GM18520 (cell line): ENCODE data around the gene BANF1.
A peak's percentile ranks its signal among the peaks of the same experiment; 100 is the strongest.

ENCODE experiments used
- ATAC-seq: cut with Tn5 transposase; IDR thresholded peaks from one replicate; pipeline ENCODE4 v1.9.1; 2021; ENCODE audit not compliant: unreplicated experiment

The BANF1 gene

GRCh38 chr11:66001942-66002647 lies at the start of gene BANF1, which contains the start of gene EIF1AD:
BANF1 (plus strand) TSS chr11:66002503; CDS start chr11:66003251, 748 bp downstream.
EIF1AD (minus strand) TSS chr11:66002157; CDS start chr11:66000389, 1,768 bp downstream.
- peak; percentile 79 for ATAC-seq

GRCh38 chr11:65953471-65953870 lies 48.8 kb upstream of the BANF1 start:
- no peak for ATAC-seq

GRCh38 chr11:65954771-65955170 lies 47.5 kb upstream of the BANF1 start:
- no peak for ATAC-seq

- no peak for ATAC-seq
Measured at GRCh38 chr11:65958291-65958690, 44.0 kb upstream of the BANF1 start.

DNA sequence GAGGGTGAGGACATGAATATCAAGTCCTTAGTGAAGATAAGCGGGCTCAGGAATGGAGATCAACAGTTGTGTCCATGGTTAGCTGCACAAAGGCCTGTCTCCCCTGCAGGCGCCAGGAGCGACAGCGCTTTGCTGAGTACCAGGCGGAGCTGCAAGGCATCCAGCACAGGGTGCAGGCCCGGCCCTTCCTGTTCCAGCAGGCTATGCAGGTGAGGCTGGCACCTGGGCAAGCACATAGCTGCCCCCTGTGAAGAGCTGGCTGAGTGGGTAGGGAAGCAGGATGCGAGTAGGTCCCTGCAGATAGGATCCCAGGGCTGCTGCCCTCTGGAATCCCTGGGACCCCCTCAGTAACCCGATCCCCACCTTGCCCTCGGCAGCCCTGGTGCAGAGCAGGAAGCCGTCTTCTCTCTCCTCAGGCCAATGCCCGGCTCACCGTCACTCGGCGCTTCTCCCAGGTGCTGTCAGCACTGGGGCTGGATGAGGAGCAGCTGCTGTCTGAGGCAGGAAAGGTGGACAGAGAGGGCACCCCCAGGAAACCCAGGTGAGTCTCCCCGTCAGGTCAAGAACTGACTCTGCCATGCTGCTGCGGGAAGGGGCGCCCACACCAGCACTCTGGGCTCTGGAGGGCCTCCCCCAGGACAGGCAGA lies 43.4 kb upstream of the BANF1 start:
- no peak for ATAC-seq

GRCh38 chr11:65960824-65961266 lies 41.5 kb upstream of the BANF1 start:
- ATAC-seq, result no peak

DNA sequence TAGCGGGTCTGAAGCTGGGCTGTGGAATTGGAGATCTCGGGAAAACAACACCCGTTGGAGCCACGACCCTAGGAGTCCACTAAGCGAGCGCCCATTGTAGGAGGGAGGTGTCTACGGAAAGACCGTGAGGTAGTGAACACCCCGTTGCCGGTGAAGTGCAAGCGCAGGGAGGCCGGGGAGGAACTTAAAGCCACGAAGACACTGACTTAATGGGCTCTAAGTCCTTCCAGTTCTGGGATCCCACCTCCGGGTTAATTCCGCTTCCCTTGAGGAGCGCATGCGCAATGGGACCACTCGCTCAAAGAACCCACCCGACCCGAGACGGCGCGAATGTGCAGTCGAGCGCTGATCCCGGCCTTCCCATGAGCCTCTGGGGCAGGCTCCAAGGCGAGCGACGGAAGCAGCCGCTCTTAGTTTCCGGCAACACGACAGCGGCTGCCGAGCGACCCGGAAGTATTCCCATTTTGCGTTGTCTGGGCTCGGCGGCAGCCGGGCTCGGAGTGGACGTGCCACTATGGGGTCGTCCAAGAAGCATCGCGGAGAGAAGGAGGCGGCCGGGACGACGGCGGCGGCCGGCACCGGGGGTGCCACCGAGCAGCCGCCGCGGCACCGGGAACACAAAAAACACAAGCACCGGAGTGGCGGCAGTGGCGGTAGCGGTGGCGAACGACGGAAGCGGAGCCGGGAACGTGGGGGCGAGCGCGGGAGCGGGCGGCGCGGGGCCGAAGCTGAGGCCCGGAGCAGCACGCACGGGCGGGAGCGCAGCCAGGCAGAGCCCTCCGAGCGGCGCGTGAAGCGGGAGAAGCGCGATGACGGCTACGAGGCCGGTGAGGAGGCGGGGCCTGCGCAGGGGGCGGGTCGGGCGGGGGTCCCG lies 40.8 kb upstream of the BANF1 start, which contains the start of gene SART1:
SART1 (plus strand) TSS at position 468 of the 874 bp plus-strand sequence; CDS start at position 515, 47 bp downstream.
- ATAC-seq, result peak; percentile 70

DNA sequence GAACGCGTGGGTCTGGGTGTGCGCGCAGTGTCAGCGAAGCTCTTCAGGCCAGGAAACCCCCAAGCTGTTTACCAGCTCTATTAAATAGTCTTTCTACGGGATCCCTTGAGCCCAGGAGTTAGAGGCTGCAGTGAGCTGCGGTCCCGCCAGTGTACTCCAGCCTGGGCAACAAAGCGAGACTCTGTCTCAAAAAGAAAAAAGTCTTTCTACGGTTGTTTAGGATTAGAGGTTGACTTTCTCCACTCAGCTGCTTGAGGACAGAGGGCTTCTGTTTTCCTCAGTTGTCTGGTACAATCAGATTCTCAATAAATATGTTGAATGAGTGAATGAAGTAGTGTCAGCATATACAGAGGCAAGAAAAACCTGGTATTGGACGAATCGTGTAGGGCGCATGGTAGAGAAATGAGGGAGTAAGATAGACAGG lies 40.1 kb upstream of the BANF1 start:
- no peak for ATAC-seq

DNA sequence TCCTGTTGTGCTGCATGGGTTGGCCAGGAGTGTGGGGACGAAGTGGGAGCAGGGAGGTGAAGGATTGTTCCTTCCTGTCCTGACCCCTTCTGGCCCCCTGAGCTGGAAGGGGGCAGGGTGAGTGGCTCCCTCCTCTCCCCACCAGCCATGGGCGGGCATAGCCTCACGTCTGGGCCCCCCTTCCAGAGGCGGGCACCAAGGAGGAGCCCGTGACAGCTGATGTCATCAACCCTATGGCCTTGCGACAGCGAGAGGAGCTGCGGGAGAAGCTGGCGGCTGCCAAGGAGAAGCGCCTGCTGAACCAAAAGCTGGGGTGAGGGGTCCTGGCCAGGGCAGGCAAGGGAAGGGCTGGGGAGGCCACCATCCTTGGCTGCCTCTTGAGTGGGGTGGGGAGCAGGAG lies 37.4 kb upstream of the BANF1 start:
- ATAC-seq, result no peak

DNA sequence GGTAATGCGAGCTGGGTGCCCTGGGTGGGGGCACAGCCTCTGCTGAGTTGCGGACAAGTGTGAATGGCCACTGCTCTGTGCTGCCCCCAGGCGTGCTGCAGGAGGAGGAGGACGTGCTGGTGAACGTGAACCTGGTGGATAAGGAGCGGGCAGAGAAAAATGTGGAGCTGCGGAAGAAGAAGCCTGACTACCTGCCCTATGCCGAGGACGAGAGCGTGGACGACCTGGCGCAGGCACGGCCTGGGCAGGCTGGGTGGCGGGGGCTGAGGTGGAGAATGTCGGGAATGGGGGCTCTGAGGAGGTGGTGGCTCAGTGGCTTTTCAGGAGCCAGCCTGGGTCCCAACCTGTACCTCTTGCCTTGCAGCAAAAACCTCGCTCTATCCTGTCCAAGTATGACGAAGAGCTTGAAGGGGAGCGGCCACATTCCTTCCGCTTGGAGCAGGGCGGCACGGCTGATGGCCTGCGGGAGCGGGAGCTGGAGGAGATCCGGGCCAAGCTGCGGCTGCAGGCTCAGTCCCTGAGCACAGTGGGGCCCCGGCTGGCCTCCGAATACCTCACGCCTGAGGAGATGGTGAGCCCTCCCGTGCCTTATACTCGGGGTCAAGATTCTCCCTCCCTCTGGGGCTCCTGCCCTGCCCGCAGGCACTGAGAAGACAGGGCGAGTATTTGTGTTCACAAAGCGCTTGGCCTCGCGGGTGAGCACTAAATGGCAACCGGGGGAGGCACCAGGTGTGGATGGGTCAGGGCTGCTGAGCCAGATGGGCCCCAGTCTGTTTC lies 36.1 kb upstream of the BANF1 start:
- ATAC-seq, result no peak

DNA sequence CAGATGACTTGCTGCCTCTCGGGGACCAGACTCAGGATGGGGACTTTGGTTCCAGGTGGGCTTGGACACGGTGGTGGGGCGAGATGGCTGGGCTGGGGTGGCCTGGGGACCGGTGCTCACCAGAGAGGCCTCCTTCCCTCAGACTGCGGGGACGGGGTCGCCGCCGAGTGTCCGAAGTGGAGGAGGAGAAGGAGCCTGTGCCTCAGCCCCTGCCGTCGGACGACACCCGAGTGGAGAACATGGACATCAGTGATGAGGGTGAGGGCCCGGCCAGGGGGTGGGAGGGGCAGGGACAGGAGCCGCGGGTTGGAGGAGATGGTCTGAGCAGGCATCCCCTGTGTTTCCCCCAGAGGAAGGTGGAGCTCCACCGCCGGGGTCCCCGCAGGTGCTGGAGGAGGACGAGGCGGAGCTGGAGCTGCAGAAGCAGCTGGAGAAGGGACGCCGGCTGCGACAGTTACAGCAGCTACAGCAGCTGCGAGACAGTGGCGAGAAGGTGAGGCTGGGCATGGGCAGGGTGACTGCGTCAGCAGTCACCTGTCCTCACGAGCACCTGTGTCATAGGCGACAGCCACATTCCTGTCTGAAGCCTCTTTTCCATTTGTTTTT lies 34.9 kb upstream of the BANF1 start:
- no peak for ATAC-seq

GRCh38 chr11:65968600-65969482 lies 33.5 kb upstream of the BANF1 start:
- ATAC-seq, result no peak

DNA sequence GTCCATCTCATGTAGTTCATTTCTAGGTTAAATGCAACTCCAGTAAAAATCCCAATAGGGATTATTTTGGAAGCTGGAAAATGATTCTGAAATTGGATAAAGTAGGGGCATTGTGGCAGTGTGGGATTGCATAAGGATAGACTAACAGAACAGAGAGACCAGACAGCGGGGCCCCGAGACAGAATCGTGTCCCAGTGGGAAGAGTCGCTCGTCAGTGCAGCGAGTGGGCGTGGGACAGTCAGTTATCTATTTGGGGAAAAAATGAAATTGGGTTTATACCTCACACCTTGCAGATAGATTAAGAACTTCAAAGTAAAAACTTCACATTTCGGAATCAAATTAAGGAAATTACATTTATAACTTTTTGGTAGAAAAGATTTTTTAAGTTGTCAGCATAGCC lies 30.2 kb upstream of the BANF1 start:
- no peak for ATAC-seq

- no peak for ATAC-seq
Measured at GRCh38 chr11:65973439-65974110, 28.7 kb upstream of the BANF1 start.

DNA sequence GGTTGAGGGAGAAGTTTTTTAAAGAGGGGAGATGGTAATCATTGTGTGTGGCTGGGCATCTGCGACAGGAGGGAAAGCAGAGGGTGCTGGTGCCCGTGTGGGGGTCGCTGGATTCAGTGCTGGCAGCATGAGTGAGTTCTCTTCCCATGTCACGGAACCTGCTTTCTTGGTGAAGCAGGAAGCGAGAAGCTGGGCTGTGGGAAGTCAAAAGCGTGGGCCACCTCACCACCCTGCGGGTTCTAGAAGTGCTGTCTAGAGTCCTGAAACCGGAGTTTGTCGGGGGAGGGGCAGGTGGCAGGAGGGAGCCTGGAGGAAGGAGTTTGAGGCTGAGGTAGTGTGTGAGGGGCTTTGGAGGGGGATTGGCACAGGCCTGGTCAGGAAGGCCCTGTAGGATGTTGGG lies 26.5 kb upstream of the BANF1 start:
- ATAC-seq, result no peak

DNA sequence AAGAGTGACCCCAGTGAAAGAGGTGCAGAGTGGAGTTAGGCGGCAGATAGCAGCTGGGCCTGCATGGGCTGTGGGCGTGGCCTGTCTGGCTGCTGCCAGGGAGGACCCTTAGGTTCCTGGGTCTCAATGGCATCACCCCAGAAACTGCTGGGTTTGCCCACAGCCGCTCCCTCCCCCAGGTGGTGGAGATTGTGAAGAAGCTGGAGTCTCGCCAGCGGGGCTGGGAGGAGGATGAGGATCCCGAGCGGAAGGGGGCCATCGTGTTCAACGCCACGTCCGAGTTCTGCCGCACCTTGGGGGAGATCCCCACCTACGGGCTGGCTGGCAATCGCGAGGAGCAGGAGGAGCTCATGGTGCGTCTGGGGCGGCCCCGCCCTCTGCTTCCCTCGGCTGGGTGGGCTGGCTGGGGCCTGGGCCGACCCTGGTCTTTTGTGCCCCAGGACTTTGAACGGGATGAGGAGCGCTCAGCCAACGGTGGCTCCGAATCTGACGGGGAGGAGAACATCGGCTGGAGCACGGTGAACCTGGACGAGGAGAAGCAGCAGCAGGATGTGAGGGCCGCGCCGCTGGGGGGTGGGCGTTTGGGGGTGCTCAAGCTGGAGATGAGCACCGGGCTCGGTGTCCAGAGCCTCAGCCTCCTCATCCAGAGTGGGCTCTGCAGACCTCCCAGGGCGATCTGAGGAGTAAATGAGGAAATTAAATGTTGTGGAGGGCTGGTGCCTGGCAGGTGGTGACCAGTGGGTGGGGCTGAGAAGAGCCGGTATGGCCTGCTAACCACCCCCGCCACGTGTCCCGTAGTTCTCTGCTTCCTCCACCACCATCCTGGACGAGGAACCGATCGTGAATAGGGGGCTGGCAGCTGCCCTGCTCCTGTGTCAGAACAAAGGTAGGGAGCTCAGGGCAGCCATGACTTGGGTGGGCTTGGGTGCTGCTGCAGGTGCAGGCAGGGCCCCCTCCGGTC lies 25.8 kb upstream of the BANF1 start:
- no peak for ATAC-seq

- ATAC-seq, result no peak
Measured at GRCh38 chr11:65977621-65978390, 24.5 kb upstream of the BANF1 start.
